Dermis blood vessel endothelial cell (primary cell): ENCODE results near the gene ZNF358. TPM values are rescaled to one million over a fixed set of nuclear protein-coding genes. Genes with fewer than 3 reads are reported as not detected.

Experiments
- DNase-seq: peaks from one replicate; pipeline ENCODE4 v3.0.0; 2010
- total RNA-seq: library from RNA; depleted of rRNA; stranded (reverse); fragments of >200 nt; gene quantifications from 2 replicates; pipeline ENCODE4 v1.2.3, GENCODE V29; 2014

The ZNF358 gene
- total RNA-seq, 1 donor from 2014 or later, result 20.9 TPM

- DNase-seq, result no peak
Measured at GRCh38 chr19:7559102-7559501, 43.2 kb downstream of the ZNF358 start.

- no peak for DNase-seq
Measured at GRCh38 chr19:7560255-7560654, 44.4 kb downstream of the ZNF358 start.

GRCh38 chr19:7561325-7561724 is 45.4 kb downstream of the ZNF358 start:
- DNase-seq, result no peak

- DNase-seq, result peak; percentile 18
Measured at GRCh38 chr19:7562646-7563393, 46.9 kb downstream of the ZNF358 start.

GRCh38 chr19:7564866-7565265 is 49.0 kb downstream of the ZNF358 start:
- DNase-seq, result no peak

- DNase-seq, result no peak
Measured at GRCh38 chr19:7565332-7565731, 49.4 kb downstream of the ZNF358 start.

Other genes starting within 250 kb of the ZNF358 start
- 41.7 and 76.2 TPM in 2 replicates for gene INSR, start 221.7 kb upstream of the ZNF358 start, total RNA-seq
- gene ARHGEF18, start 167.2 kb upstream of the ZNF358 start, total RNA-seq, result 37.8 and 45.3 TPM in 2 replicates
- gene PEX11G, start 27.1 kb upstream of the ZNF358 start, total RNA-seq, result 2.3 and 2.9 TPM in 2 replicates
- 2.7 and 3.7 TPM in 2 replicates for gene MCOLN1, start 6.5 kb downstream of the ZNF358 start, total RNA-seq
- 107 and 192 TPM in 2 replicates for gene PNPLA6, start 19.6 kb downstream of the ZNF358 start, total RNA-seq
- gene CAMSAP3, start 79.8 kb downstream of the ZNF358 start, total RNA-seq, result under 0.01 and 0.19 TPM in 2 replicates
- 25.2 and 52.9 TPM in 2 replicates for gene XAB2, start 113.4 kb downstream of the ZNF358 start, total RNA-seq
- gene PET100, start 113.7 kb downstream of the ZNF358 start, total RNA-seq, result 12.7 and 24.7 TPM in 2 replicates
- gene PCP2, start 117.6 kb downstream of the ZNF358 start, total RNA-seq, result not detected in 2 replicates
- gene STXBP2, start 121.0 kb downstream of the ZNF358 start, total RNA-seq, result 30.8 and 67.1 TPM in 2 replicates
- not detected in 2 replicates for gene RETN, start 152.9 kb downstream of the ZNF358 start, total RNA-seq
- not detected in 2 replicates for gene MCEMP1, start 161.0 kb downstream of the ZNF358 start, total RNA-seq
- 69.9 and 97.4 TPM in 2 replicates for gene TRAPPC5, start 164.7 kb downstream of the ZNF358 start, total RNA-seq
- not detected in 2 replicates for gene FCER2, start 186.0 kb downstream of the ZNF358 start, total RNA-seq
- not detected in 2 replicates for gene CLEC4G, start 216.0 kb downstream of the ZNF358 start, total RNA-seq
- under 0.01 TPM in 1 of 2 replicates, not detected in the other for gene CD209, start 231.4 kb downstream of the ZNF358 start, total RNA-seq
- gene CLEC4M, start 247.1 kb downstream of the ZNF358 start, total RNA-seq, result 5.6 and 25.2 TPM in 2 replicates